Astrocyte of the cerebellum (primary cell): ENCODE measurements around the gene GRK5.

Experiments
- DNase-seq: peaks from one replicate; pipeline ENCODE4 v3.0.0-alpha.2; 2011; ENCODE audit warnings: low read depth
- H3K4me3 ChIP-seq: 2 replicates; pipeline ENCODE4 v1.5.1; 2011; ENCODE audit warnings: mild to moderate bottlenecking, low read depth, low read length, moderate library complexity
- in situ Hi-C: cut with HindIII; loops from 2 replicates; pipeline ENCODE4 v1.10.0; 2017; ENCODE audit warnings: low sequenced_read_pairs
- TF ChIP-seq, protein P1 (sequence below): IDR thresholded peaks from 2 replicates; pipeline ENCODE4 v1.5.1; 2012; ENCODE audit warnings: low read length, low read depth, moderate library complexity, mild to moderate bottlenecking; ENCODE audit errors: missing control alignments

The GRK5 gene

DNA sequence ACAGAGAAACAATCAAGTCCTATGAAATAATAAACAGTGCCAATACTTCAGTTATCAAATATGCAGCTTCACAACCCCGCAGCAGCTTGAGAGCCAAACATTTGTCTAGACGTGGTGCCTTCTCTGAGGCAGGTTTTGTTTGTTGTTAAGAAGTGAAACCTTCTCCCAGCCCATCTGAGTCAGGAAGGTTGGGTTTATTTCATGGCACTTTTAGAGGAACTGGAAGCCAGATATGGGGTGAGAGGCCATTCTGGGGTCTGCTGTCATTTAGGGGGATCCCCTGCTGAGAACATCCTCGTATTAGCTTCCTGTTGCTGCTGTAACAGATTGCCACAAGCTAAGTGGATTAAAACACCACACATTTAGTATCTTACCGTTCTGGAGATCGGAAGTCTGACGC, 113.6 kb downstream of the GRK5 start:
- in situ Hi-C loops, result loop anchor here (5.0 kb wide), 1 partner anchor 34 kb away; no protein-coding TSS in a partner anchor
- TF ChIP-seq, protein P1, sequence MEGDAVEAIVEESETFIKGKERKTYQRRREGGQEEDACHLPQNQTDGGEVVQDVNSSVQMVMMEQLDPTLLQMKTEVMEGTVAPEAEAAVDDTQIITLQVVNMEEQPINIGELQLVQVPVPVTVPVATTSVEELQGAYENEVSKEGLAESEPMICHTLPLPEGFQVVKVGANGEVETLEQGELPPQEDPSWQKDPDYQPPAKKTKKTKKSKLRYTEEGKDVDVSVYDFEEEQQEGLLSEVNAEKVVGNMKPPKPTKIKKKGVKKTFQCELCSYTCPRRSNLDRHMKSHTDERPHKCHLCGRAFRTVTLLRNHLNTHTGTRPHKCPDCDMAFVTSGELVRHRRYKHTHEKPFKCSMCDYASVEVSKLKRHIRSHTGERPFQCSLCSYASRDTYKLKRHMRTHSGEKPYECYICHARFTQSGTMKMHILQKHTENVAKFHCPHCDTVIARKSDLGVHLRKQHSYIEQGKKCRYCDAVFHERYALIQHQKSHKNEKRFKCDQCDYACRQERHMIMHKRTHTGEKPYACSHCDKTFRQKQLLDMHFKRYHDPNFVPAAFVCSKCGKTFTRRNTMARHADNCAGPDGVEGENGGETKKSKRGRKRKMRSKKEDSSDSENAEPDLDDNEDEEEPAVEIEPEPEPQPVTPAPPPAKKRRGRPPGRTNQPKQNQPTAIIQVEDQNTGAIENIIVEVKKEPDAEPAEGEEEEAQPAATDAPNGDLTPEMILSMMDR, result no peak
- no peak overlapping the region for H3K4me3 ChIP-seq
- DNase-seq, result no peak

DNA sequence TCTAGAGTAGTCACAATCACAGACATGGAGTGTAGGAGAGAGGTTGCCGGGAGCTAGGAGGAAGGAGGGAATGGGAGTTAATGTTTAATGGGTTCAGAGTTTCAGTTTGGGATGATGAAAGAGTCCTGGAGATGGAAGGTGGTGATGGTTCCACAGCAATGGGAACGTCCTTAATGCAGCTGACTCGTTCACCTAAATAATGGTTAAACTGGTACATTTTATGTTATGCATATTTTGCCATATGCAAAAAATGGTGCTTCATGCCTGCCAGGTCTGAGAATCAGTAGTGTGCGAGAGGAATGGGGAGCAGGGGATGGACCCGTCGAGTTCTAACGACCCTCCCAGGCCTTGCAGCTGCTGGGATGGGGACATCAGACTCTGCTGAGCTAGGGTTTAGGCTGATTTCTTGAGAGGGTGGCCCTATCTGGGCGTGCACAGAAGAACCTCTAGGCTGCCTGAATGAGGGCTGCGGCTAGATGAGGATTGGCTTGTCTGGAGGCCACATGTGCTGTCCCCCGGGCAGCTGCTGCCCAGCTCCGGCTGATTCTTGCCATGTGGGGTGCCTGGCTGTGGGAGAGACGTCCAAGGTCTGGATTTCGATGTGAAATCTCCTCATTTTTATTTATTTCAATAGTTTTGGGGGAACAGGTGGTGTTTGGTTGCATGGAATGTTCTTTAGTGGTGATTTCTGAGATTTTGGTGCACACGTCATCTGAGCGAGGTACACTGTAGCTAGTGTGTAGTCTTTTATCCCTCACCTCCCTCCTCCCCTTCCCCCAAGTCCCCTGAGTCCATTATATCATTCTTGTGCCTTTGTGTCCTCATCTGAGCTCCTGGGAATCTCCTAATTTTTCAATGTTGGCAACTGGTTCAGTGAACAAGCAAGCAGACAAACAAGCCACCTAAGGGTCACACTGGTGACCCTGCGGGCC, 116.0 kb downstream of the GRK5 start:
- in situ Hi-C loops, result loop anchor here (5.0 kb wide), 1 partner anchor 36 kb away; no protein-coding TSS in a partner anchor
- DNase-seq, result no peak
- TF ChIP-seq, protein P1, result no peak
- no peak overlapping the region for H3K4me3 ChIP-seq

DNA sequence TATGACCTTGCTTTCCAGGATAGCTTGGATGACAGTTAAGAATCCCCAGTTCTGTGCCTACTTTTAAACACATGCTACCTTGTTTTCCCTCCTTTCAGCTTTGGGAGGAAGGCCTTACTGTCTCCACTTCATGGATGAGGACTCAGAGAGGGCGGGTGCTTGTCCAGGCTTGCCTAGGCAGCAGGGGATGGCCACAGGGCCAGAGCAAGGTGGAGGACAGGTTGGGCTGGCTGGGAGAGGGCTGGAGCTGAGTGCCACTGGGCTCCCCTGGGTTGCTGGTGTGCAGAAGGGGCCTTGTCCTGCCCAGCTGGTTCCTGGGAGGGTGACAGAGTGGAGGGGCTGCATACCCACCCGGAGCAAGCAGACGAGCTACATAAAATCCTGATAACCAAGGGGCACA, 117.8 kb downstream of the GRK5 start:
- no peak overlapping the region for H3K4me3 ChIP-seq
- in situ Hi-C loops, result no loop called here
- no peak for DNase-seq
- TF ChIP-seq, protein P1, result no peak

DNA sequence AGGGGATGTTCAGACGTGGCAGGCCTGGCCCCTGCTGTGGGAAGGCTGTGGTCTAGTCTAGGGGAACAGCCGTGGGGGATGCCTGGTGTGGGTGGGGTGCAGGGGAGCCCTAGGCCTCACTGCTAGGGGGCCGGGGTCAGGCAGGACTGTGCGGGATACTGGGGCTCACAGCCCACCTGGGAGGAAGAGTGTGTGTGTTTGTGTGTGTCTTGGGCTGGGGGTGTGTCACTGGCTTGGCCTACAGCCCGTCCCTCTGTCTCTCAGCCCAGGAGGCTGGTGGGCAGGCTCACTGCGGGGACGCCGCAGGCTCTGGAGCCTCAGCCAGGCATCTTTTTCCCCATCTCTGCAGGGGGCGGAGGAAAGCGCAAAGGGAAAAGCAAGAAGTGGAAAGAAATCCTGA, 118.8 kb downstream of the GRK5 start:
- in situ Hi-C loops, result no loop called here
- H3K4me3 ChIP-seq, result no peak overlapping the region
- TF ChIP-seq, protein P1, result no peak
- no peak for DNase-seq

DNA sequence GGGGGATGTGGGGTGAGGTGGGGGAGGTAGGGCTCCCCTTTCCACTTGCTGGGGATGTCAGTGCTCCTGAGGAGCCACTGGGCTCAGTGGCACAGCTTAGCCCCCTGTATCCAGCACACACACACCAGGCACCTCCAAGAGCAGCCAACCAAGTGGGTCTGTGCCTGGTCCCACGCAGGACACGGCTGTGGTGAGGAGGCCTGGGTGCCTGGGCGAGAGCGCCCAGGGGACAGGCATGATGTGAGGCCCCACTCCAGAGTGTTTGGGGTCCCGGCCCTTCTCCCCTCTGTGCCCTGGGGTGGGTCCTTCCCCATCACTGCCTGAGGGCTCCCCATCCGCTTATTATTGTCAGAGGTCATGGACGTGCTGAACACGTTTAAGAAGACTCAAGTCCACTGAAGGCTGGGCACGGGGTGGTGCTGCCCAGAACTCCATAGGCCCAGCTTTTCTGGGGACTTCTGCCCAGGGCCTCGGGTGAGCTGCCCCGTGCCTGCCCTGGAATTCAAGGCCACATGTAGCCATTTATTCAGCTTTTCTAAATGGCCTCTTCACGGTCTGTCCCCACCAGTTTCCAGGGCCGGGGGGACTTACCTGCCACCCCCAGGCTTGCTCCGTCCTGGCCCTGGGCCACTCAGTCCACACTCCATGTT, 119.8 kb downstream of the GRK5 start:
- in situ Hi-C loops, result no loop called here
- TF ChIP-seq, protein P1, result no peak
- DNase-seq, result no peak
- H3K4me3 ChIP-seq, result no peak overlapping the region

DNA sequence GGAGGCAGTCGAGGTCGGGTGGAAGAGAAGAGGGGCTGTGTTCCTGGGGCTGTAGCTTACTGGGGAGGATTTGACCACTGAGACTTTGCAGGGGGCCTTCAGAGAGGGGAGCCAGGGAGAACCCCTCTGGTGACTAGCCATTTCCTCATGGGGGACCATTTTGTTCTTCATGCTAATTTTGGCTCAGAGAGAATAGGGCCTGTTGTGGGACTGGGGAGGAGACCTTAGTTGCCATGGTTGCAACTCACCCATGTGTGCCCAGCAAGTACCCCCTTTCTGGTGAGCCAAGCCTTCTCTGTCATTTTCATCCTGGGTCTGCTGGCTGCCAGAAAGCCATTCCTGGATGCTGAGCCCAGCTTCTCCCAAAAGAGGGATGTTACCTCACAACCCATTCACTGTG, 120.9 kb downstream of the GRK5 start:
- TF ChIP-seq, protein P1, result no peak
- in situ Hi-C loops, result no loop called here
- no peak overlapping the region for H3K4me3 ChIP-seq
- DNase-seq, result no peak
